Right renal pelvis (tissue), 4 donors: Measurements from ENCODE around the gene SPINK13. TPM values are rescaled to one million over a fixed set of nuclear protein-coding genes. Genes with fewer than 3 reads are reported as not detected.
"Not testable (repeated sequence)": the region's sequence is repeated elsewhere in the genome, so short reads cannot be mapped to it uniquely, and the experiment has no call there.

ENCODE experiments used
- DNase-seq, 4 donors: peaks; one replicate each; pipeline ENCODE4 v3.0.0-alpha.2; 2013; ENCODE audit warnings: low read depth in 4 of 4, low spot score in 3 of 4, missing footprints in 1 of 4
- polyA plus RNA-seq, 4 donors: library from polyadenylated mRNA; unstranded; fragments of 120-200 nt; gene quantifications; one replicate each; pipeline ENCODE4 v1.2.1, GENCODE V29; 2013; ENCODE audit not compliant: insufficient read length in 4 of 4

SPINK13 gene
- polyA plus RNA-seq = under 1 TPM in 2 of 4 donors, not detected in 2; 0.31 to 0.58 TPM

- DNase-seq = no peak
Observed at GRCh38 chr5:148268566-148268965, at the start of gene SPINK13. Gene SPINK13 (plus strand): TSS chr5:148268794. CDS start chr5:148270073, 1,279 bp downstream.

- DNase-seq = no peak
Observed at GRCh38 chr5:148221508-148221907, 47.1 kb upstream of the SPINK13 start.

GRCh38 chr5:148224117-148224742, 44.4 kb upstream of the SPINK13 start:
- DNase-seq = no peak

GRCh38 chr5:148228392-148228984, 40.1 kb upstream of the SPINK13 start:
- DNase-seq = no peak

GRCh38 chr5:148229840-148230239, 38.8 kb upstream of the SPINK13 start:
- no peak for DNase-seq

- DNase-seq = no peak
Observed at GRCh38 chr5:148230240-148230639, 38.4 kb upstream of the SPINK13 start.

GRCh38 chr5:148237785-148238417, 30.7 kb upstream of the SPINK13 start:
- DNase-seq = no peak

GRCh38 chr5:148238418-148238794, 30.2 kb upstream of the SPINK13 start, which contains the start of gene MARCOL:
Gene MARCOL (plus strand): TSS chr5:148238525. CDS start chr5:148238598, 73 bp downstream.
- no peak for DNase-seq

- no peak for DNase-seq
Observed at GRCh38 chr5:148248894-148249293, 19.7 kb upstream of the SPINK13 start.

- DNase-seq = no peak
Observed at GRCh38 chr5:148255456-148255855, 13.1 kb upstream of the SPINK13 start.

- DNase-seq = no peak
Observed at GRCh38 chr5:148259288-148259687, 9.3 kb upstream of the SPINK13 start.

- DNase-seq = no peak
Observed at GRCh38 chr5:148261221-148261620, 7.4 kb upstream of the SPINK13 start.

GRCh38 chr5:148267962-148268361, 632 bp upstream of the SPINK13 start:
- no peak for DNase-seq

- not testable (repeated sequence) for DNase-seq
Observed at GRCh38 chr5:148275129-148275528, 6.5 kb downstream of the SPINK13 start.

- DNase-seq = not testable (repeated sequence)
Observed at GRCh38 chr5:148280893-148281292, 12.3 kb downstream of the SPINK13 start.

- not testable (repeated sequence) for DNase-seq
Observed at GRCh38 chr5:148281336-148281735, 12.7 kb downstream of the SPINK13 start.

- DNase-seq = no peak
Observed at GRCh38 chr5:148290271-148291195, 21.9 kb downstream of the SPINK13 start.

GRCh38 chr5:148297731-148298130, 29.1 kb downstream of the SPINK13 start:
- DNase-seq = no peak

GRCh38 chr5:148306446-148306845, 37.9 kb downstream of the SPINK13 start:
- DNase-seq = no peak

GRCh38 chr5:148309019-148309418, 40.4 kb downstream of the SPINK13 start:
- DNase-seq = no peak

- no peak for DNase-seq
Observed at GRCh38 chr5:148309746-148310145, 41.2 kb downstream of the SPINK13 start.
